ENCODE data around the gene KPNB1. TPM values are rescaled to one million over a fixed set of nuclear protein-coding genes. Genes with fewer than 3 reads are reported as not detected.

Gene KPNB1
- total and polyA plus RNA-seq, 7 donors = 78.0 to 323 (median 192) TPM

GRCh38 chr17:47698749-47699535 is 49.2 kb downstream of the KPNB1 start:
- H3K4me3 ChIP-seq = no peak overlapping the region
- H3K27ac ChIP-seq = no peak overlapping the region
- peaks cover 0 to 32% of the 10 kb centered on the region in 2 donors for H3K36me3 ChIP-seq (ENCODE audit: insufficient read depth in 1 of 2, low read depth in 1 of 2)
- no peaks in the 10 kb centered on the region for H3K27me3 ChIP-seq (ENCODE audit: insufficient read depth in 3 of 3, low read length in 2 of 3)
- intact Hi-C loops (cut with DNase I) = loop anchor here (5.0 kb wide), 2 partner anchors 103 to 108 kb away; no protein-coding TSS in a partner anchor
- 61 to 65% (median 63%) methylated on average over 25 of the region's 25 CpGs for WGBS, 3 donors
- ATAC-seq = peak in 3 of 4 donors; percentile 26 to 35 (median 29)
- DNase-seq = peak; percentile 51 to 78
- H3K4me1 ChIP-seq = peaks cover 4% of the 10 kb centered on the region
- no peaks in the 10 kb centered on the region for H3K9me3 ChIP-seq
- TF ChIP-seq, protein P1, sequence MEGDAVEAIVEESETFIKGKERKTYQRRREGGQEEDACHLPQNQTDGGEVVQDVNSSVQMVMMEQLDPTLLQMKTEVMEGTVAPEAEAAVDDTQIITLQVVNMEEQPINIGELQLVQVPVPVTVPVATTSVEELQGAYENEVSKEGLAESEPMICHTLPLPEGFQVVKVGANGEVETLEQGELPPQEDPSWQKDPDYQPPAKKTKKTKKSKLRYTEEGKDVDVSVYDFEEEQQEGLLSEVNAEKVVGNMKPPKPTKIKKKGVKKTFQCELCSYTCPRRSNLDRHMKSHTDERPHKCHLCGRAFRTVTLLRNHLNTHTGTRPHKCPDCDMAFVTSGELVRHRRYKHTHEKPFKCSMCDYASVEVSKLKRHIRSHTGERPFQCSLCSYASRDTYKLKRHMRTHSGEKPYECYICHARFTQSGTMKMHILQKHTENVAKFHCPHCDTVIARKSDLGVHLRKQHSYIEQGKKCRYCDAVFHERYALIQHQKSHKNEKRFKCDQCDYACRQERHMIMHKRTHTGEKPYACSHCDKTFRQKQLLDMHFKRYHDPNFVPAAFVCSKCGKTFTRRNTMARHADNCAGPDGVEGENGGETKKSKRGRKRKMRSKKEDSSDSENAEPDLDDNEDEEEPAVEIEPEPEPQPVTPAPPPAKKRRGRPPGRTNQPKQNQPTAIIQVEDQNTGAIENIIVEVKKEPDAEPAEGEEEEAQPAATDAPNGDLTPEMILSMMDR (IDR thresholded peaks at IDR 0.05) = peak; percentile 93

GRCh38 chr17:47699536-47699840 is 49.8 kb downstream of the KPNB1 start:
- TF ChIP-seq, protein P1 (IDR thresholded peaks at IDR 0.05) = no peak
- Histone ChIP-seq H3K36me3 (ENCODE audit: insufficient read depth in 1 of 2, low read depth in 1 of 2) (peaks cover 0 to 32% of the 10 kb centered on the region in 2 donors), H3K4me3 (no peak overlapping the region), H3K4me1 (peaks cover 4% of the 10 kb centered on the region), H3K27me3 (ENCODE audit: insufficient read depth in 3 of 3, low read length in 2 of 3) (no peaks in the 10 kb centered on the region), H3K9me3 (no peaks in the 10 kb centered on the region), H3K27ac (no peak overlapping the region)
- 93 to 98% (median 93%) methylated on average over 4 of the region's 4 CpGs for WGBS, 3 donors
- ATAC-seq (no peak), DNase-seq (no peak)
- intact Hi-C loops (cut with DNase I) = loop anchor here (5.0 kb wide), 2 partner anchors 103 to 108 kb away; no protein-coding TSS in a partner anchor

GRCh38 chr17:47700471-47701449 is 51.0 kb downstream of the KPNB1 start:
- Histone ChIP-seq H3K4me3 (no peak overlapping the region), H3K36me3 (ENCODE audit: insufficient read depth in 1 of 2, low read depth in 1 of 2) (peaks cover 0 to 32% of the 10 kb centered on the region in 2 donors), H3K27ac (no peak overlapping the region), H3K4me1 (peaks cover under 1% of the 10 kb centered on the region), H3K27me3 (ENCODE audit: insufficient read depth in 3 of 3, low read length in 2 of 3) (no peaks in the 10 kb centered on the region), H3K9me3 (no peaks in the 10 kb centered on the region)
- TF ChIP-seq, protein P1 (IDR thresholded peaks at IDR 0.05) = no peak
- WGBS, 3 donors = 89 to 93% (median 91%) methylated on average over 13 of the region's 13 CpGs
- DNase-seq (no peak), ATAC-seq (no peak)
- intact Hi-C loops (cut with DNase I) = no loop called here

- Histone ChIP-seq H3K36me3 (ENCODE audit: insufficient read depth in 1 of 2, low read depth in 1 of 2) (peaks cover 0 to 29% of the 10 kb centered on the region in 2 donors), H3K4me1 (peaks cover 8% of the 10 kb centered on the region), H3K27me3 (ENCODE audit: insufficient read depth in 3 of 3, low read length in 2 of 3) (no peaks in the 10 kb centered on the region), H3K4me3 (no peak overlapping the region), H3K27ac (no peak overlapping the region), H3K9me3 (no peaks in the 10 kb centered on the region)
- no peak for DNase-seq
- 84 to 94% (median 93%) methylated on average over 4 of the region's 4 CpGs for WGBS, 3 donors
- intact Hi-C loops (cut with DNase I) = no loop called here
- no peak for ATAC-seq
- TF ChIP-seq, protein P1 (IDR thresholded peaks at IDR 0.05) = no peak
Measured at GRCh38 chr17:47701608-47702007, 51.9 kb downstream of the KPNB1 start.
